ENCODE measurements around the gene PLAGL2.
"Not testable (repeated sequence)": the region's sequence is repeated elsewhere in the genome, so short reads cannot be mapped to it uniquely, and the experiment has no call there.

The PLAGL2 gene

GRCh38 chr20:32177696-32178095 lies 29.8 kb downstream of the PLAGL2 start:
- not testable (repeated sequence) for DNase-seq (ENCODE audit: low spot score in 2 of 2); H3K4me1 Mint-ChIP-seq; H3K4me3 Mint-ChIP-seq; H3K27ac Mint-ChIP-seq (ENCODE audit: low read depth); ATAC-seq (replicated peaks; ENCODE audit: extremely low read depth, poor library complexity, severe bottlenecking); H3K36me3 Mint-ChIP-seq (ENCODE audit: insufficient read depth); H3K9me3 Mint-ChIP-seq; H3K27me3 Mint-ChIP-seq

GRCh38 chr20:32168184-32168910 lies 39.2 kb downstream of the PLAGL2 start:
- no peak overlapping the region for H3K4me3 Mint-ChIP-seq
- no peaks in the 10 kb centered on the region for H3K9me3 Mint-ChIP-seq
- H3K36me3 Mint-ChIP-seq (ENCODE audit: insufficient read depth) = peaks cover 17% of the 10 kb centered on the region
- H3K27ac Mint-ChIP-seq (ENCODE audit: low read depth) = no peak overlapping the region
- no peaks in the 10 kb centered on the region for H3K27me3 Mint-ChIP-seq
- no peaks in the 10 kb centered on the region for H3K4me1 Mint-ChIP-seq
- no peak for ATAC-seq (replicated peaks; ENCODE audit: extremely low read depth, poor library complexity, severe bottlenecking)
- DNase-seq (ENCODE audit: low spot score in 2 of 2) = no peak

GRCh38 chr20:32167552-32167951 lies 40.0 kb downstream of the PLAGL2 start:
- H3K4me3 Mint-ChIP-seq = no peak overlapping the region
- DNase-seq (ENCODE audit: low spot score in 2 of 2) = no peak
- H3K36me3 Mint-ChIP-seq (ENCODE audit: insufficient read depth) = peaks cover 23% of the 10 kb centered on the region
- ATAC-seq (replicated peaks; ENCODE audit: extremely low read depth, poor library complexity, severe bottlenecking) = no peak
- no peaks in the 10 kb centered on the region for H3K9me3 Mint-ChIP-seq
- no peaks in the 10 kb centered on the region for H3K27me3 Mint-ChIP-seq
- no peak overlapping the region for H3K27ac Mint-ChIP-seq (ENCODE audit: low read depth)
- no peaks in the 10 kb centered on the region for H3K4me1 Mint-ChIP-seq

- H3K4me3 Mint-ChIP-seq = no peak overlapping the region
- H3K27ac Mint-ChIP-seq (ENCODE audit: low read depth) = no peak overlapping the region
- H3K4me1 Mint-ChIP-seq = no peaks in the 10 kb centered on the region
- DNase-seq (ENCODE audit: low spot score in 2 of 2) = no peak
- no peaks in the 10 kb centered on the region for H3K9me3 Mint-ChIP-seq
- no peaks in the 10 kb centered on the region for H3K27me3 Mint-ChIP-seq
- ATAC-seq (replicated peaks; ENCODE audit: extremely low read depth, poor library complexity, severe bottlenecking) = no peak
- H3K36me3 Mint-ChIP-seq (ENCODE audit: insufficient read depth) = peaks cover 37% of the 10 kb centered on the region
Observed at GRCh38 chr20:32165836-32166545, 41.6 kb downstream of the PLAGL2 start.

- Mint-ChIP-seq H3K27ac (ENCODE audit: low read depth) (no peak overlapping the region), H3K4me1 (no peaks in the 10 kb centered on the region), H3K9me3 (no peaks in the 10 kb centered on the region), H3K36me3 (ENCODE audit: insufficient read depth) (peaks cover 41% of the 10 kb centered on the region), H3K27me3 (no peaks in the 10 kb centered on the region), H3K4me3 (no peak overlapping the region)
- ATAC-seq (replicated peaks; ENCODE audit: extremely low read depth, poor library complexity, severe bottlenecking) (no peak), DNase-seq (ENCODE audit: low spot score in 2 of 2) (no peak)
Observed at GRCh38 chr20:32164984-32165735, 42.4 kb downstream of the PLAGL2 start.

GRCh38 chr20:32163951-32164350 lies 43.6 kb downstream of the PLAGL2 start:
- Mint-ChIP-seq H3K36me3 (ENCODE audit: insufficient read depth) (peaks cover 45% of the 10 kb centered on the region), H3K4me3 (no peak overlapping the region), H3K9me3 (no peaks in the 10 kb centered on the region), H3K27me3 (no peaks in the 10 kb centered on the region), H3K27ac (ENCODE audit: low read depth) (no peak overlapping the region), H3K4me1 (no peaks in the 10 kb centered on the region)
- ATAC-seq (replicated peaks; ENCODE audit: extremely low read depth, poor library complexity, severe bottlenecking) = no peak
- no peak for DNase-seq (ENCODE audit: low spot score in 2 of 2)

GRCh38 chr20:32162351-32162750 lies 45.2 kb downstream of the PLAGL2 start:
- no peak for DNase-seq (ENCODE audit: low spot score in 2 of 2)
- H3K4me1 Mint-ChIP-seq = no peaks in the 10 kb centered on the region
- no peaks in the 10 kb centered on the region for H3K27me3 Mint-ChIP-seq
- H3K9me3 Mint-ChIP-seq = no peaks in the 10 kb centered on the region
- peaks cover 49% of the 10 kb centered on the region for H3K36me3 Mint-ChIP-seq (ENCODE audit: insufficient read depth)
- no peak overlapping the region for H3K27ac Mint-ChIP-seq (ENCODE audit: low read depth)
- H3K4me3 Mint-ChIP-seq = no peak overlapping the region
- ATAC-seq (replicated peaks; ENCODE audit: extremely low read depth, poor library complexity, severe bottlenecking) = no peak

- Mint-ChIP-seq H3K27ac (ENCODE audit: low read depth) (no peak overlapping the region), H3K9me3 (no peaks in the 10 kb centered on the region), H3K4me1 (no peaks in the 10 kb centered on the region), H3K4me3 (no peak overlapping the region), H3K27me3 (no peaks in the 10 kb centered on the region), H3K36me3 (ENCODE audit: insufficient read depth) (peaks cover 43% of the 10 kb centered on the region)
- ATAC-seq (replicated peaks; ENCODE audit: extremely low read depth, poor library complexity, severe bottlenecking) (no peak), DNase-seq (ENCODE audit: low spot score in 2 of 2) (no peak)
Observed at GRCh38 chr20:32160341-32160740, 47.2 kb downstream of the PLAGL2 start.

- Mint-ChIP-seq H3K27ac (ENCODE audit: low read depth) (no peak overlapping the region), H3K36me3 (ENCODE audit: insufficient read depth) (peaks cover 46% of the 10 kb centered on the region), H3K9me3 (no peaks in the 10 kb centered on the region), H3K27me3 (no peaks in the 10 kb centered on the region), H3K4me3 (no peak overlapping the region), H3K4me1 (no peaks in the 10 kb centered on the region)
- ATAC-seq (replicated peaks; ENCODE audit: extremely low read depth, poor library complexity, severe bottlenecking) (no peak), DNase-seq (ENCODE audit: low spot score in 2 of 2) (no peak)
Observed at GRCh38 chr20:32159766-32160221, 47.7 kb downstream of the PLAGL2 start.

GRCh38 chr20:32158943-32159660 lies 48.4 kb downstream of the PLAGL2 start:
- DNase-seq (ENCODE audit: low spot score in 2 of 2) = no peak

GRCh38 chr20:32158351-32158750 lies 49.2 kb downstream of the PLAGL2 start:
- H3K4me1 Mint-ChIP-seq = no peaks in the 10 kb centered on the region
- peaks cover 46% of the 10 kb centered on the region for H3K36me3 Mint-ChIP-seq (ENCODE audit: insufficient read depth)
- ATAC-seq (replicated peaks; ENCODE audit: extremely low read depth, poor library complexity, severe bottlenecking) (no peak), DNase-seq (ENCODE audit: low spot score in 2 of 2) (no peak)
- no peaks in the 10 kb centered on the region for H3K27me3 Mint-ChIP-seq
- H3K4me3 Mint-ChIP-seq = no peak overlapping the region
- no peak overlapping the region for H3K27ac Mint-ChIP-seq (ENCODE audit: low read depth)
- no peaks in the 10 kb centered on the region for H3K9me3 Mint-ChIP-seq

More at GRCh38 chr20:32158943-32159660, 48.4 kb downstream of the PLAGL2 start:
- Mint-ChIP-seq H3K4me3 (no peak overlapping the region), H3K27ac (ENCODE audit: low read depth) (no peak overlapping the region), H3K27me3 (no peaks in the 10 kb centered on the region), H3K9me3 (no peaks in the 10 kb centered on the region), H3K4me1 (no peaks in the 10 kb centered on the region), H3K36me3 (ENCODE audit: insufficient read depth) (peaks cover 45% of the 10 kb centered on the region)
- no peak for ATAC-seq (replicated peaks; ENCODE audit: extremely low read depth, poor library complexity, severe bottlenecking)

GRCh38 chr20:32157611-32158010 lies 49.9 kb downstream of the PLAGL2 start:
- H3K4me1 Mint-ChIP-seq = no peaks in the 10 kb centered on the region
- no peak overlapping the region for H3K4me3 Mint-ChIP-seq
- H3K27me3 Mint-ChIP-seq = no peaks in the 10 kb centered on the region
- H3K36me3 Mint-ChIP-seq (ENCODE audit: insufficient read depth) = peaks cover 43% of the 10 kb centered on the region
- DNase-seq (ENCODE audit: low spot score in 2 of 2) (no peak), ATAC-seq (replicated peaks; ENCODE audit: extremely low read depth, poor library complexity, severe bottlenecking) (no peak)
- peak overlapping the region; percentile 75 for H3K27ac Mint-ChIP-seq (ENCODE audit: low read depth)
- H3K9me3 Mint-ChIP-seq = no peaks in the 10 kb centered on the region

Measured in central memory CD8-positive, alpha-beta T cell (primary cell).